Activated CD4-positive, alpha-beta T cell treated with anti-CD3 and anti-CD28 coated beads for 1 hour (primary cell): ENCODE data around the gene ENPP6.

ENCODE experiments used
- DNase-seq: peaks from one replicate; pipeline ENCODE4 v3.0.0-alpha.2; 2020

The ENPP6 gene

DNA sequence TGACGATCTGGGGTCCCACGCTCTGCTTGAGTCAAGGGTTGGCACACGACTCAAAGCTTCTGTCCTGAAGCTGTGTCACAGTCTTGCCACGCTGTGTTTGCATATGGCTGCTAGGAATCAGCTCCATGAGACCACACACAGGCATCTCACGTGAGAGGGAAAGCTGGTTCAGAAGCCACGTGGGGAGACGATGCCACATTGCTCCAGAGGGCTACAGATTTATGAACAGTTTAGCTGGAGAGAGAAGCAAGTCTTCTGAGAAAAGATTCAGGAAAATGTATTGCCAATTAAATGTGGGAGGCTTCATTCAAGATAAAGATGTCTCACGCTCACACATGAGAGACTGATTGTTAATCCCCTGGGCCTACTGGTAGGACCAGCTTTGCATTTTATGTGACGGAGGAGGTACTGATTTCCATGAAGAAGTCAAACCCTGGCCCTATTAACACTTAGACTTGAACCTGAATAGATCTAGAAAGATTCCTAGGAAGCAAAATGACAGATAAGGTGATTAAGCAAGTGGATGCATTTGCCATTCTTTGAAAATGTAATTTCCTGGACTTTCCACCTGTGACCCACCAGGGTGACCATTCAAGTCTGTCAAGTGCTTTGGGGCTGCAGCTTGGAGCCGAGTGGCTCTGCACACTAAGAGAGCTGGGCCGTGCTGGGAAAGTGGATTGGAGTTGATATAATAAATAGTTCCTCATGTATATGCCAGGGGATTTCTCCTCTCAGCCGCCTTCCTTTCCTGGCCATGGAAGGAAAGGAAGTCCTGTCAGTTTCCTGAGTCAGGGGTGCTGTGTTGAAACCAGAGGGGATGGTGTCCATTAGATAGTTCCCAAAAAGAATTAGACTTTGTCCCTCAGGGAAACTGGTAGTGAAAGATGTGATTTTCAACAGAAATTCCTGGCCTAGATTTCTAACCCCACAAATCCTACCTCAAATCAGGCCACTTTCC is 29.0 kb downstream of the ENPP6 start:
- no peak for DNase-seq

GRCh38 chr4:184177271-184177670 is 40.4 kb downstream of the ENPP6 start:
- no peak for DNase-seq

DNA sequence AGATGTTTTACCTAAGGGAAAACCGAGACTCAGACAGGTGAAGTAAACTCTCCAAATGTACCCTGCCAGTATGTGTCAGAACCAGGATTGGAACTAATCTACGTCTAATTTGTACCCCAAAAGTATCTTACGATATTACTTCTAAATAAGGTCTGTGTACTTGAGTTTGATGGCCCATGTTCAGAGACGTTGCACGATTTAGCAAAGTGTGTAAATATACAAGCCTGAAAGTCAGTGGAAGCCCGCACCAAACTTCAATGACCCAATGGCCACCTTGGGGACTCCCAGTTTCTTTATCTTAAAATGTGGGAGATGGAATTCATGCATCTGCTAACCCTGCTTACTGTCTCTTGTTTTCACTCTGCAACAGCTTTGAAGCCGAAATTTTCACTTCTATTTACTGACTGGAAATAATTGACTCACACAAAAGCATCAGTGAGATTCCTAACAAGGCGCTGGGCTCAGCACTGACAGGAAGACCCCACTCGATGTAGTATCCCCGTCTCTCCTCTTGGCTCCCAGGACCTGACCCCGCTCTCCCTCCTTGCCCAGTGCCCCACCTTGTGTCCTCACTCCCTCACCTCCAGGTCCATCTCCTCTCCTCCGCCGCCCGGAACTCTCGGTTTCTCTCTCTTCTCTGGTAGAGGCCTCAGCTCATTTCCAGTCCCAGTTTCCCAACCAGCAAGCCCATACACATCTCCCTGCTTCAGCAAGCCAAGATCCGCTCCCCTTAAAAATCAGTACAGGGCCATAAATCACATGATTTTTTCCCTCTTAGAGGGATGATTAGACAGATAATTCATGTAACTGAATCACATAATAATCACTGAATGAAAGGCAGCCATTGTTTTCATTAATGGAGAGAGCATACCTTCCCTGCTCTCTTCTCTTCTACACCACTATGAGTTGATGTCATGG is 42.8 kb downstream of the ENPP6 start:
- no peak for DNase-seq

- no peak for DNase-seq
These were observed 46.7 kb downstream of the ENPP6 start for GRCh38 chr4:184171011-184171410.

- no peak for DNase-seq
These were observed 48.3 kb downstream of the ENPP6 start for GRCh38 chr4:184169225-184169867.

GRCh38 chr4:184168406-184169019 is 49.2 kb downstream of the ENPP6 start:
- peak; percentile 19 for DNase-seq

DNA sequence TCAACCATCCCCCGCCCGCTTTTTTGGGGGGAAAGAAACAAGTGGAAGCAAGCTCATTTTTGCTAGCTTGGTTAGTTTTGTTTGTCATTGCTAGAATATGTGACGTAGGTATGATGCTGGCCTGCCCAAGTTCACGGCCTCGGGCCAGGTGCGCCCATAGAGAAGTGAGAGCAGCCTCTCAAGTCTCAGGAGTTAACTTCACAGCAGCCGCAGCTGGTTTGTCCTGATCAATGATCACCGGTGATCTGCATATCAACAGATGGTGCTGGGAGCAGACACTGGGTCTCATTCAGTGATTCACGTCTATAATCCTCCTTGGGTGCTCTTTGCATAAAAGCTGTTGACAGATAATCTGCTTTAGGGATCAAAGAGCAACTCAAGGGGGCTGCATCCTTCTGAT is 50.1 kb downstream of the ENPP6 start:
- DNase-seq, result no peak

DNA sequence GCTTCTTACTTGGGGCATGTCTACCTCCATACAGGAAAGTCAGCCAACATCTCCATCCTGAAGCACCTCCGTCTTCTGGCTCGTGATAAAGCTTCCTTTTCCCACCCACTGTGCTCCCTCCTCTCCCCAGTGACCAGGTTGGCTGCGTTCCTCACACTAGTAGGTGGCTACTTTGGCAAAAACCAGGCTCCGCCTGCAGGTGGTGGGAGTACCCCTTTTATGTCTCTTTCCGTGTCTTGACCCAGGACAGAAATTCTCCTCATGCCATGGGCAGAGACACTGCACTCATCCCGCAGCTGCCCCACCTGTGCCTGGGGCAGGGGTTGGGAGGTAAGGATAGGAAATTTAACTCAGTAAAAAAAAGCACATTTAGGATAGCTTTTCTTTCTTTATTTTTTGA is 50.9 kb downstream of the ENPP6 start:
- DNase-seq, result no peak

- DNase-seq, result no peak
These were observed 52.4 kb downstream of the ENPP6 start for GRCh38 chr4:184165291-184165690.

- DNase-seq, result no peak
These were observed 53.9 kb downstream of the ENPP6 start for GRCh38 chr4:184163813-184164212.

GRCh38 chr4:184162596-184162995 is 55.1 kb downstream of the ENPP6 start:
- no peak for DNase-seq

DNA sequence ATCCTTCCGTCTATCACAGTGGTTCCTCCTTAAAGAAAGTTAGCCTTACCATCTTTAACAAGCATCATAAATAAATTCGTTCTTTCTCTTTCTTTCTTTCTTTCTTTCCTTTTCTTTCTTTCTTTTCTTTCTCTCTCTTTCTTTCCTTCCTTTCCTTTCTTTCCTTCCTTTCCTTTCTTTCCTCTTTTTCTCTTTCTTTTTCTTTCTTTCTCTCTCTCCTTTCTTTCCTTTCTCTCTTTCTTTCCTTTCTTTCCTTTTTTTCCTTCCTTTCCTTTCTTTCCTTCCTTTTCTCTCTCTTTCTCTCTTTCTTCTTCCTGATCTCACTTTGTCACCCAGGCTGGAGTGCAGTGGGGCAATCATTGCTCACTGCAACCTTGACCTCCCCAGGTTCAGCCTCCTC is 60.4 kb downstream of the ENPP6 start:
- DNase-seq, result no peak

DNA sequence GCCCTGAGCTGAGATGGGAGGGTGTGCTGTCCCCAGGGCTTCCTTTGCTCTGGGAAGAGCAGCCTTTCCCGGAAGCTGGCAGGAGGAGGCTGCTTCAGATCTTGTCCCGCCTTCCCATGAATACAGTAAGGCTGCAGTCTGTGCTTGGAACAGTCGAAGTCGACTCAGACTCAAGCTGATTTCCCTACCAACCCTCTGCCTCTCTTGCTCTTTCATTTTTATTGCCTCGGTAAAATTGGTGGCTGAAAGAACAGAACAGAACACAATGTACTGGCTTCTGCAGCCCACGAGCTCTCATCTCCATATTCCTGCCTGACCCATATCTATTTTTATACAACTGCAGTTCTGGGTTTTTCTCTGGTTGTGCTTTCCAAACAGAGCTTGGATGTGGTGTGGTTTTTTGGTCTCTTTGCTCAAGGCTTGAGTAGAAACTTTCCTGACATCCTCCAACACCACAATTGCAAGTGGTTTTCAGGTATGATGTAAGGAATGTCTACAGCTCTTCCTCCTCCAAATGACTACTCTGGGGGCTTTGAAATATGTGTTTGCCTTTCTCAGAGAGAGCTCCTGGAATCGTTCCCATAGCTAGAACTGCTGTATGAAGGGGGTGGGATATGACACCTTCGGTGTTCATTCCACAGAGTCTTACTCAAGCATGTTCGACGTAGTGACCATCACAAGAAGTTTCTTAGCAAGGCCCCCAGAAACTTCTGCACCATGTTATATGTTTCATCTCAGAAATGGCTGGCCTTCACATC is 61.3 kb downstream of the ENPP6 start:
- no peak for DNase-seq

- DNase-seq, result no peak
These were observed 63.5 kb downstream of the ENPP6 start for GRCh38 chr4:184154199-184154598.

GRCh38 chr4:184153781-184154180 is 63.9 kb downstream of the ENPP6 start:
- DNase-seq, result no peak

DNA sequence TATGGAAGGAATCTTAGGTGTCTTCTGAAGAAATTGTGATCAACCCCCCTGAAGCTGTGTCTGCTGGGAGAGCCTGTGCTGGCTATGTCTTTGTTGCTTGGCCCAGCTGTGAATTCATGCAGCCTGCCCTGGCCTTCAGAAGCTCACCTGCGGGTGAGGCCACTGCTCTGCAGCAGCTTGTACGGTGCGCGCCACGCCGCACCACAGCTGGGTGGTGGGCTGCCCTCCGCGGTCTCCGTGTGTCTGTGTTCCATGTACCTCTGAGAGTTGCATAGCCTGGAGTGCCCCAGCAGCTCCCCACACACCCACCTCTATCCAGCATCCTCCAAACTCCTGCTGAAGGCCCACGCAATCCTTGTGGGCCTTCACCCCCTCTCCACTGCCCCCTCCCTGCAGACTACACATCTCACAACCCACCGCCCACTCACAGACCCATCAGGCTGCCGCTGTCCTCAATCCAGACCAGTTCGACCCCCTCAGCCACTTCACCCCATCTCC is 65.6 kb downstream of the ENPP6 start:
- no peak for DNase-seq

GRCh38 chr4:184150102-184150839 is 67.4 kb downstream of the ENPP6 start:
- DNase-seq, result no peak

- DNase-seq, result no peak
These were observed 68.7 kb downstream of the ENPP6 start for GRCh38 chr4:184148738-184149637.

GRCh38 chr4:184147858-184148737 is 69.6 kb downstream of the ENPP6 start:
- no peak for DNase-seq
